8988T (cell line): Measurements from ENCODE around the gene UBE4B.
"Not testable (repeated sequence)": the region's sequence is repeated elsewhere in the genome, so short reads cannot be mapped to it uniquely, and the experiment has no call there.

Experiments
- DNase-seq: peaks from one replicate; pipeline ENCODE4 v3.0.0; 2011

Gene UBE4B

GRCh38 chr1:10045480-10046355 lies 13.0 kb downstream of the UBE4B start:
- DNase-seq = no peak

- no peak for DNase-seq
These were observed 13.8 kb downstream of the UBE4B start for GRCh38 chr1:10046356-10047085.

GRCh38 chr1:10048601-10049000 lies 15.8 kb downstream of the UBE4B start:
- no peak for DNase-seq

GRCh38 chr1:10050611-10051010 lies 17.9 kb downstream of the UBE4B start:
- no peak for DNase-seq

- no peak for DNase-seq
These were observed 18.9 kb downstream of the UBE4B start for GRCh38 chr1:10051656-10052055.

DNA sequence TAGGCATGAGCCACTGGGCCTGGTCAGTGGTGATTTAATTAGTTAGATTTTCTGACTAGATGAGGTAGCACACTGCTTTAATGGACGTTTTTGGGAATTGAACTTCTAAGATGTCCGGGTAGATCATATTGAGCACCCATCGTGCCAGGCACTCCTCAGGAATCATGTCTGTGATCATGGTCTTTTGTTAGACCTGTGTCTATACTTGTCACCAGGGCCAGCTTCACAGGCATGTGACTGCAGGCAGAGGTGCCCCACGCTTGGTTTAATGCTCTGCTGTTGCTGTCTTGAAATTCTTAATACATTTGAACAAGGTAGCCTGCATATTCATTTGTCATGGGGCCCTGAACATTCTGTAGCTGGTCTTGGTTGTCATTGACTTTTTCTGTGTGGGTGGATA lies 19.6 kb downstream of the UBE4B start:
- DNase-seq = no peak

GRCh38 chr1:10054465-10054864 lies 21.7 kb downstream of the UBE4B start:
- no peak for DNase-seq

DNA sequence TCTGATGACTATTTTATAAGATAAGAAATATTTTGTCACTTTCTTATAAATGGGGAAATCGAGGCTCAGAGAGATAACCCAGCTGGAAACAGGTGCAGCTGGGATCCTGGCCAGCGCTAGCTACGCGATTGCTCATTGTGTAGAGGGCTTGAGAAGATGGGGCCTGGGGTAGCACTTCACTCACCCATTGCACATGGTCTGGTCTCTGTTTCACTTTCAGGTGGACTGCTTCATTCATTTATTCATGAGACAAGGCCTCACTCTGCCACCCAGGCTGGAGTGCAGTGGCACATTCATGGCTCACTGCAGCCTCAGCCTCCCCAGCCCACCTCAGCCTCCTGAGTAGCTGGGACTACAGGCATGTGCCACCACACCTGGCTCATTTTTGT lies 23.8 kb downstream of the UBE4B start:
- DNase-seq = no peak

DNA sequence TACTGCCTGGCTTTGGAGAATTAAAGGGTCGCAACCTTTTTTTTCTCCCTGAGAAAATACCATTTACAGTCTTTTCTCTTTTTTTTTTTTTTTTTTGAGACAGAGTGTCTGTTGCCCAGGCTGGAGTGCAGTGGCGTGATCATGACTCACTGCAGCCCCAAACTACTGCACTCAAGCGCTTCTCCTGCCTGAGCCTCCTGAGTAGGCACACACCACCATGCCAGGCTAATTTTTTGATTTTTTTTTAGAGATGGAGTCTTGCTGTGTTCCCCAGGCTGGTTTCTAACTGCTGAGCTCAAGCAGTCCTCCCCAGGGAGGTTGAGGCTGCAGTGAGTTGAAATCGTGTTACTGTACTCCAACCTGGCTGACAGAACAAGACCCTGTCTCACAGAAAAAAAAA lies 24.6 kb downstream of the UBE4B start:
- no peak for DNase-seq

DNA sequence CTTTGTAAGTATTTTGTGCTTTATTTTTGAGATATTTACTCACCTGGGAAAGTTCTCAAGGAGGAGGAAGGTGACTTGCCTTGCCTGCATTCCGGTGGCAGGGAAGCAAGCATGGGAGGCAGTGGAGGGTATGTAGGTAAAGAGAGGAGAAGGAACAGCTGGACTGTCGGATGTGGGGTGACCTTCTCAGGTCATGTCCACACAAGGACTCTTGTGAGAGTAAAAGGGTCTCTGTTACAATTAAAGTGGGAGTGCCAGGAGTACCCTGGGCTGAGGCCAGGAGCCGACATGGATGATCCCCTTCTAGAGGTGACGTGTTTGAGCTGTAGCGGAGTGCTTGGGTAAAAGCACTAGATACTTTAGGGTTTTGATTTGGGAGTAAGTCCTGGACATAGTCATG lies 25.0 kb downstream of the UBE4B start:
- no peak for DNase-seq

DNA sequence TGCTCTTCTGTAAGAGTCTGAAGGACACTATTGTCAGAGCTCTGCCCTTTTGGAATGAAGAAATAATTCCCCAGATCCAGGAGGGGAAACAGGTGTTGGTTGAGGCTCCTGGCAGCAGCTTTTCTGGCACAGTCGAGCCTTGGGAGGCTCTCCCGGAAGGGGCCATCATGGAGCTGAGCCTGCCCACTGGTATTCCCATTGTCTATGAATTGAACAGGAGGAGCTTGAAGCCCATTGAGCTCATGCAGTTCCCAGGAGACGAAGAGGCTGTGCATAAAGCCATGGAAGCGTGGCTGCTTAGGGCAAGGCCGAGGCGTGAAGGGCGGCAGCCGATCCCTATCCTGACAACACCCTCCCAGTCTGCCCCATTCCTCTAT lies 26.6 kb downstream of the UBE4B start:
- no peak for DNase-seq

DNA sequence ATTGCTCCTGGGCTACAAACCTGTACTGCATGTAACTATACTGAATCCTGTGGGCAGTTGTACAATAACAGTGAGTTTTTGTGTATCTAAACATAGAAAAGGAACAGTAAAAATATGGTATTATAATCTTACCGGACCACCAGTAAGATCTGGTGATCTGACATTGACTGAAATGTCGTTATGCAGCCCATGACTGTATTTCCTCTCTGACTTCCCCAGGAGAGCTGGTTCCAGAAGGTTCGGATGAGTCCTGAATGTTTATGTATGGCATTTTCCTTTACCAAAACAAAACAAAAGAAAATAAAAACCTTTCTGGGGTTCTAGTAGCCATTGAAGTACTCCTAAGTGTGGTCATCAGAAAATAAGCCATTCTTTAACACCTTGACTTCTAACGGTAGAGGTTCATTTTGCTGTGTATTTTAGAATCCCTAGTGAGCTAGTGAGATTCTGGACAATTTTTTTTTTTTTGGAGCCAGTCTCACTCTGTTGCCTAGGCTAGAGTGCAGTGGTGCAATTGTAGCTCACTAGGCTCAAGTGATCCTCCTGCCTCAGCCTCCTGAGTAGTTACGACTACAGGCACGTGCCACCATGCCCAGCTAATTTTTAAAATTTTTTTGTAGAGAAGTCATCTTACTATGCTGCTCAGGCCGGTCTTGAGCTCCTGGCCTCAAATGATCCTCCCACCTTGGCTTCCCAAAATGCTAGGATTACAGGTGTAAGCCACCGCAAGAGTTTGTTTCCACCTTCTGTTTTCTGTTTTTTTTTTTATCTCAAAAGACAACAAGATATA lies 27.7 kb downstream of the UBE4B start:
- no peak for DNase-seq

DNA sequence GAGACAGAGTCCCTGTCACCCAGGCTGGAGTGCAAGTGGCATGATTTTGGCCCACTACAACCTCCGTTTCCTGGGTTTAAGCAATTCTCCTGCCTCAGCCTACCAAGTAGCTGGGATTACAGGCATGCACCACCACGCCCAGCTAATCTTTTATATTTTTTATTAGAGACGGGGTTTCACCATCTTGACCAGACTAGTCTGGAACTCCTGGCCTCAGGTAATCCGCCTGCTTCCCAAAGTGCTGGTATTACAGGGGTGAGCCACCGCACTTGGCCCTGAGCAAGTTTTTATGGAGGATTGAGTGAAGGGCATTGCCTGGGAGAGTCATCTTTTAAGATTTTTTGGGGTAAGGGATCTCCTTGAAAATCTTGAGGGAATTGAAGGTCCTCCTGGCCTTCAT lies 28.5 kb downstream of the UBE4B start:
- DNase-seq = no peak

DNA sequence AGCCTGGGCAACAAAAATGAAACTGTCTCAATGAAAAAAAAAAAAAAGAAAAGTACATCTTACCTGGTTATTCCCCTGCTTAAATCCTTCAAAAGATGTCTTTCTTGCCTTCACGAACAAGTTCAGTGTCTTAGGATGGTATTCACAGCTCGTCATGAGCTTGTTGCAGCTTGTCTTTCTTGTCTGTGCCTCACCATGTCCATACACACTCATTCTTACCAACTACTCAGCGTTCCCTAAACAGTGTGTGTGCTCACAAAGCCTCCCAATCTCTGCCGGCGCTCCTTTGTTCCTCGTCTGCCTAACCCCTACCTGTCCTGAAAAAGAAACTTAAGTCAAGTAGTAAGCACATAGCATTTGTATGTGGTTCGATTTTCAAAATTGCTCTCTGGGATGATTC lies 31.1 kb downstream of the UBE4B start:
- DNase-seq = no peak

DNA sequence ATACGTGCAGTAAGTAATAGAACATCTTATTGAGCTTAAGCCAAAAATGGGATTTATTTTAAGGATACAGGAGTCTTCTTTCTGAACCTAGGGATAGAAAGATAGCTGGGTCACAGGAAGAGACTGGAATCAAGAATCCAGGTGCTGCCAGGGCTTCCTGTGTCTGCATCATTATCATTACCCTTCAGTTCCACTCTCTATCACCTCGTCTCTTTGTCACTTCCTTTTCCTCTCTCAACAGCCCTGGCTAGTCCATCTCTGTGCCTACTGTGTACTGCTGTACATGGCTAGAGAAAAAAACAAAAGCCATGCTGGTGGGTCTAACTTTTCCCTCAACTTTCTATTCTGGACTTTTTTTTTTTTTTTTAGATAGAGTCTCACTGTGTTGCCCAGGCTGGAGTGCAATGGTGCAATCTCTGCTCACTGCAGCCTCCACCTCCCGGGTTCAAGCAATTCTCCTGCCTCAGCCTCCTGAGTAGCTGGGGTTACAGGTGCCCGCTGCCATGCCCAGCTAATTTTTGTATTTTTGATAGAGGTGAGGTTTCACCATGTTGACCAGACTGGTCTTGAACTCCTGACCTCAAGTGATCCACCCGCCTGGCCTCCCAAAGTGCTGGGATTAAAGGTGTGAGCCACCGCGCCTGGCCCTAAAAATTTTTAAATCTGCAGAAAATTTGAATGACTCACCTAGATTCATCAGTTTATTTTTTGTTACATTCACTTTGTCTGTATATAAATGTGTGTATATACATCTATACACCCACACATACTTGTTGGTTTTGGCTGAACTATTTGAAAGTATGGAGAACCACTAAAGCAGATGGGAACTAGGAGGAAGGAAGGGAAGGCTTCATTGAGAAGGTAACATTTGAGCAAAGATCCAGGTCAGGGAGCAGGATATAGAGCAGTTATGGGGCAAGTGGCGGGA lies 31.9 kb downstream of the UBE4B start:
- DNase-seq = no peak

GRCh38 chr1:10065344-10065685 lies 32.6 kb downstream of the UBE4B start:
- no peak for DNase-seq

DNA sequence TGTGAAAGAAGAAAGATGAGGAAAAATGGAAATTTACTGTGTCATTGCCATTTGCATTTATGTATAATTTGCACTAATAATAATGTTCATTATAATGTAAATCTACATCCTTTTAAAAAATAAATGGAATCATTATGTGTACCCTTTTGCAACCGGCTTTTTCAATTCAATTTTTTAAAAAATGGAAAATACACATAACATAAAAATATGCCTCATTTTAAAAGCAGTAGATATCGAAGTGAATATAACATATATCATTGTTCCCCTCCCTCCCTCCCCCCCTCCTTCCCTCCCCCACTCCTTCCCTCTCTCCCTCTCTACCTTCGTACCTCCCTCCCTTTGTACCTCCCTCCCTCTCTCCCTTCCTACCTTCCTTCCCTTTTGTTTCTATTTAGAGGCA lies 33.0 kb downstream of the UBE4B start:
- no peak for DNase-seq

DNA sequence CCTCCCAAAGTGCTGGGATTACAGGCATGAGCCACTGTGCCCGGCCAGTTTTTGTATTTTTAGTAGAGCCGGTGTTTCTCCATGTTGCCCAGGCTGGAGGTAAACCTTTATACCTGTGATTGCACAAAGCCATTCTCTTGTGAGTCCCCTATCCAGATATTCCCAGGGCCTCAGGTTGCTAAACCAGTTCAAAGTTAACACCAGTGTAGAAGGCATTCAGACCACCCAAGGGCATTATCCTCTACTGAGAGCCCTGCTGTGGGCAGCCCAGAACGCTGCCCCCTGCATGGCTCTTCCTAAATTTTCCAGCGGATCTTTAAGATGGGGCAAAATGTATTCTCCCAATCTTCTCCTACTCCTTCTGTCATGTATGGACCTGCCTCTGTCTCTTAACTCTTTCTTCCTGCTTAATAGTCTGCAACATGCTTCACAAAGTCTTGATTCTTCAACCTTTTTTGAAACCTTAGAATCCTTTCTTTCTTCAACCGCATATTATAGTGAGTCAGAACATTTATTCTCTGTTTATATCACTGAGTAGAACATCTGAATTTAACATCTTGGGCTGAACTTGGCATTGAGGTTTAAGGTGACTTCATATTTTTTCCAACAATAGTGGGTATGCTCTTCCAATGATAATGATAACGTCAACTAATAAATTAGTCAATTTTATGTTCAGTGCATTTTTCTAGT lies 36.0 kb downstream of the UBE4B start:
- no peak for DNase-seq

DNA sequence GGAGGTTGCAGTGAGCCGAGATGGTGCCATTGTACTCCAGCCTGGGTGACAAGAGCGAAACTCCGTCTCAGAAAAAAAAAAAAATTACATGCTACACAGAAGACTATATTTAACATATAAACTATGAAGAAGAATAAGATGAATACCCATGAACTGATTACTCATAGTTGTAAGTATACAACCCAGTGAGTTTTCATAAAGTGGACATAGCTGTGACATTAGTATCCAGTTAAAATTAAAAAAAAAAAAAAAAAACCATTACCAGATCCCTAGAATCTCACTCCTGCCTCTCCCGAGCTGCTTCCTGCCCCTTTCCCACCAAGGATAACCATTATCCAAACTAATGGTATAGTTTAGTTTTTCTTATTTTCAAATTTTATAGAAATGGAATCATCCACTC lies 37.4 kb downstream of the UBE4B start:
- DNase-seq = no peak

- no peak for DNase-seq
These were observed 38.9 kb downstream of the UBE4B start for GRCh38 chr1:10071640-10072039.

GRCh38 chr1:10073371-10073770 lies 40.6 kb downstream of the UBE4B start:
- DNase-seq = not testable (repeated sequence)
